A549 (cell line): ENCODE data around the gene GLT1D1. TPM values are rescaled to one million over a fixed set of nuclear protein-coding genes. Genes with fewer than 3 reads are reported as not detected.
"Not testable (repeated sequence)": the region's sequence is repeated elsewhere in the genome, so short reads cannot be mapped to it uniquely, and the experiment has no call there.

ENCODE experiments used
- ATAC-seq, 2 experiments: fragments of 200-7000 bp in 1 of 2; fragments of >200 bp in 1 of 2; cut with Nextera tagmentation in 1 of 2; cut with Tn5 transposase in 1 of 2; 3 replicates each; pipeline versions ENCODE4 v1.8.0 to v1.9.1; 2018 to 2020; ENCODE audit warnings: mild to moderate bottlenecking in 1 of 2, moderate library complexity in 1 of 2
- CTCF ChIA-PET: fragments of 300-600 bp; sonication (Branson Sonifier 250); formaldehyde crosslinking; extraction: SDS; loops from one replicate; lab custom pipeline; 2021; ENCODE audit warnings: antibody characterized with exemption, inconsistent platforms; lab: Yijun Ruan, JAX
- POLR2A ChIA-PET: fragments of 350-600 bp; formaldehyde crosslinking; extraction: SDS; loops from one replicate; lab custom pipeline; 2021; ENCODE audit warnings: antibody characterized with exemption, inconsistent platforms; lab: Yijun Ruan, JAX
- DNase-seq, 2 experiments: peaks; one replicate each; pipeline versions ENCODE4 v3.0.0 to v3.0.0-alpha.2; 2011 to 2016; ENCODE audit warnings: low read depth in 1 of 2, low spot score in 1 of 2
- FAIRE-seq: peaks from 2 replicates; lab custom pipeline; 2011; peaks lifted over from hg19 to GRCh38; lab: Jason Lieb, UNC
- H3K27ac ChIP-seq, 2 experiments: fragments of >200 bp; sonication (Bioruptor Twin); formaldehyde crosslinking; 3 replicates each; pipeline ENCODE4 v1.5.1; 2016 to 2017
- H3K4me1 ChIP-seq: fragments of >200 bp; sonication (Bioruptor Twin); formaldehyde crosslinking; 3 replicates; pipeline ENCODE4 v1.6.1; 2016
- H3K4me2 ChIP-seq: fragments of >200 bp; sonication (Bioruptor Twin); formaldehyde crosslinking; 3 replicates; pipeline ENCODE4 v1.6.1; 2016
- H3K4me3 ChIP-seq: fragments of >200 bp; sonication (Bioruptor Twin); formaldehyde crosslinking; 3 replicates; pipeline ENCODE4 v1.5.1; 2016
- H3K9me3 ChIP-seq: fragments of >200 bp; sonication (Bioruptor Twin); formaldehyde crosslinking; 3 replicates; pipeline ENCODE4 v1.6.1; 2016
- ATOH8 ChIP-seq: fragments of 250-450 bp; sonication (Bioruptor Pico); IDR thresholded peaks from 2 replicates; pipeline ENCODE4 v1.5.0; 2020; ENCODE audit warnings: low read depth, mild to moderate bottlenecking, moderate library complexity
- KDM1A ChIP-seq: fragments of 200-600 bp; sonication (generic); IDR thresholded peaks from 2 replicates; pipeline ENCODE4 v1.6.1; 2016; ENCODE audit warnings: low read depth, mild to moderate bottlenecking
- KDM5A ChIP-seq: fragments of 200-600 bp; sonication (generic); IDR thresholded peaks from 2 replicates; pipeline ENCODE4 v1.6.1; 2016; ENCODE audit warnings: antibody characterized with exemption, mild to moderate bottlenecking
- NFE2L2 ChIP-seq: fragments of 150-350 bp; conservative IDR thresholded peaks from 2 replicates; pipeline ENCODE4 v1.6.1; 2014; ENCODE audit warnings: low read length
- POLR2A ChIP-seq: IDR thresholded peaks from 2 replicates; pipeline ENCODE4 v1.6.1; 2012; ENCODE audit warnings: mild to moderate bottlenecking, low read length
- POLR2AphosphoS2 ChIP-seq: conservative IDR thresholded peaks from 2 replicates; pipeline ENCODE4 v1.6.1; 2012; ENCODE audit warnings: low read length, improper control_type of control experiment, inconsistent platforms
- RCOR1 ChIP-seq: fragments of 150-350 bp; IDR thresholded peaks from 2 replicates; pipeline ENCODE4 v1.6.1; 2014; ENCODE audit warnings: antibody characterized with exemption, low read length, low read depth
- USF2 ChIP-seq: fragments of 450-650 bp; IDR thresholded peaks from 2 replicates; pipeline ENCODE4 v1.6.1; 2014; ENCODE audit warnings: antibody characterized with exemption
- WGBS: methylation state at CpG from one replicate; pipeline ENCODE4 v1.1.6; 2017; ENCODE audit errors: missing lambda C conversion rate; 5-methylcytosine and 5-hydroxymethylcytosine counted together
- polyA minus RNA-seq: library from RNA; depleted of rRNA, polyadenylated mRNA; stranded (reverse); fragments of >200 nt; gene quantifications from 2 replicates; pipeline ENCODE4 v1.2.3, GENCODE V29; 2011; rRNA and poly(A)+ RNA removed
- polyA plus RNA-seq, 4 experiments: library from polyadenylated mRNA; depleted of rRNA in 3 of 4; stranded (reverse); fragments of >200 nt; fragmentation: RNase III in 1 of 4; extraction: RNeasy Plus Mini Kit Qiagen cat#74134 plus additional on column Dnase treatment in 1 of 4; gene quantifications; 2 replicates in 3 of 4; 3 replicates in 1 of 4; pipeline ENCODE4 v1.2.3, GENCODE V29; 2011 to 2017
- TF ChIP-seq, protein P1 (sequence below): fragments of 150-350 bp; IDR thresholded peaks from 2 replicates; pipeline ENCODE4 v1.6.1; 2014; ENCODE audit warnings: low read depth, mild to moderate bottlenecking, low read length
- TF ChIP-seq, protein P2 (sequence below): fragments of 200-600 bp; sonication (generic); IDR thresholded peaks from 2 replicates; pipeline ENCODE4 v1.6.1; 2016; ENCODE audit warnings: antibody characterized with exemption, mild to moderate bottlenecking, moderate library complexity

GLT1D1 gene
- not detected in 2 replicates for polyA plus RNA-seq (2011; rRNA removed)
- polyA plus RNA-seq (2012; cell fraction: cytosol; rRNA removed) = not detected in 2 replicates
- not detected in 2 replicates for polyA plus RNA-seq (2012; cell fraction: nucleus; rRNA removed)
- not detected in 3 replicates for polyA plus RNA-seq (2017; fragmentation: RNase III; extraction: RNeasy Plus Mini Kit Qiagen cat#74134 plus additional on column Dnase treatment)
- polyA minus RNA-seq = not detected in 2 replicates

GRCh38 chr12:128852885-128853599 is at the start of gene GLT1D1:
Gene GLT1D1, plus strand, starts transcription at chr12:128853478. Its CDS starts 104 bp downstream, at chr12:128853582.
- H3K4me3 ChIP-seq = no peak within 1 kb of the TSS
- H3K4me1 ChIP-seq = no peaks in the 10 kb centered on the region
- WGBS = 62% methylated on average over 15 of the region's 56 CpGs
- TF ChIP-seq POLR2A = no peak
- ChIA-PET POLR2A (no interaction called here), CTCF (no interaction called here)
- H3K9me3 ChIP-seq = no peaks in the 10 kb centered on the region
- no peak within 1 kb of the TSS for H3K4me2 ChIP-seq
- DNase-seq = no peak
- H3K27ac ChIP-seq = no peak within 1 kb of the TSS
- no peak for ATAC-seq
- FAIRE-seq = no peak

GRCh38 chr12:128803788-128804187 is 49.5 kb upstream of the GLT1D1 start:
- no peak for ATAC-seq
- Histone ChIP-seq H3K4me3 (no peak overlapping the region), H3K4me1 (no peaks in the 10 kb centered on the region)
- TF ChIP-seq RCOR1 (no peak), ATOH8 (no peak), NFE2L2 (no peak), KDM5A (no peak), POLR2AphosphoS2 (no peak)
- TF ChIP-seq, all 56 proteins: peak for 0
- ChIA-PET POLR2A (no interaction called here), CTCF (interaction anchor here (0.6 kb wide), 1 partner anchor 222 kb away, joined by 3 read pairs; no protein-coding TSS in a partner anchor)
- 90% methylated on average over 9 of the region's 9 CpGs for WGBS
- FAIRE-seq = no peak
- Histone ChIP-seq H3K27ac (no peak overlapping the region), H3K4me2 (no peak overlapping the region), H3K9me3 (peaks cover 7% of the 10 kb centered on the region; the same call in 2 of the 3 replicates)
- DNase-seq = no peak

DNA sequence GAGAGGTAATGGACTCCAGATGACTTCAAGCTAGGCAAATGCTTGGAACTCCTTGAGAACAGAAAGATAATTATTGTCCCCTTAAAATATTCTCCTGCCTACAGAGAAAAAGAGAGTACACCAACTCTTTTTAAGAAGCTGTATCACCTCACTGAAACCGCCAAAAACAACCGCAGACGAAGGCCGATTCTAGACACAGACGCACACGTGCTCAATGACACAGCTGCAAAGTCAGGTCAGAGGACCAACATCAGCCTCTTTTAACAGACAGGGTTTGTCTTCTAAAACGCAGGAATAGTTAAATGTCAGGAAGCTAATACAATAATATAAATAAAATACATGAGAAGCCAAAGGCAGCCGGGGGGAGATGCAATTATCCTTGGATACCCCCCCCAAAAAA is 48.5 kb upstream of the GLT1D1 start:
- WGBS = 96% methylated on average over 8 of the region's 8 CpGs
- FAIRE-seq (no peak), ATAC-seq (no peak), DNase-seq (no peak)
- Histone ChIP-seq H3K9me3 (peaks cover 7% of the 10 kb centered on the region; the same call in 2 of the 3 replicates), H3K4me2 (no peak overlapping the region), H3K27ac (no peak overlapping the region), H3K4me1 (no peaks in the 10 kb centered on the region), H3K4me3 (no peak overlapping the region)
- ChIA-PET CTCF (interaction anchor here (0.7 to 1.3 kb wide), 2 partner anchors 9 to 257 kb away, joined by 3 read pairs; no protein-coding TSS in a partner anchor), POLR2A (no interaction called here)
- TF ChIP-seq, protein P1, sequence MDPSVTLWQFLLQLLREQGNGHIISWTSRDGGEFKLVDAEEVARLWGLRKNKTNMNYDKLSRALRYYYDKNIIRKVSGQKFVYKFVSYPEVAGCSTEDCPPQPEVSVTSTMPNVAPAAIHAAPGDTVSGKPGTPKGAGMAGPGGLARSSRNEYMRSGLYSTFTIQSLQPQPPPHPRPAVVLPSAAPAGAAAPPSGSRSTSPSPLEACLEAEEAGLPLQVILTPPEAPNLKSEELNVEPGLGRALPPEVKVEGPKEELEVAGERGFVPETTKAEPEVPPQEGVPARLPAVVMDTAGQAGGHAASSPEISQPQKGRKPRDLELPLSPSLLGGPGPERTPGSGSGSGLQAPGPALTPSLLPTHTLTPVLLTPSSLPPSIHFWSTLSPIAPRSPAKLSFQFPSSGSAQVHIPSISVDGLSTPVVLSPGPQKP = no peak
- TF ChIP-seq, protein P2, sequence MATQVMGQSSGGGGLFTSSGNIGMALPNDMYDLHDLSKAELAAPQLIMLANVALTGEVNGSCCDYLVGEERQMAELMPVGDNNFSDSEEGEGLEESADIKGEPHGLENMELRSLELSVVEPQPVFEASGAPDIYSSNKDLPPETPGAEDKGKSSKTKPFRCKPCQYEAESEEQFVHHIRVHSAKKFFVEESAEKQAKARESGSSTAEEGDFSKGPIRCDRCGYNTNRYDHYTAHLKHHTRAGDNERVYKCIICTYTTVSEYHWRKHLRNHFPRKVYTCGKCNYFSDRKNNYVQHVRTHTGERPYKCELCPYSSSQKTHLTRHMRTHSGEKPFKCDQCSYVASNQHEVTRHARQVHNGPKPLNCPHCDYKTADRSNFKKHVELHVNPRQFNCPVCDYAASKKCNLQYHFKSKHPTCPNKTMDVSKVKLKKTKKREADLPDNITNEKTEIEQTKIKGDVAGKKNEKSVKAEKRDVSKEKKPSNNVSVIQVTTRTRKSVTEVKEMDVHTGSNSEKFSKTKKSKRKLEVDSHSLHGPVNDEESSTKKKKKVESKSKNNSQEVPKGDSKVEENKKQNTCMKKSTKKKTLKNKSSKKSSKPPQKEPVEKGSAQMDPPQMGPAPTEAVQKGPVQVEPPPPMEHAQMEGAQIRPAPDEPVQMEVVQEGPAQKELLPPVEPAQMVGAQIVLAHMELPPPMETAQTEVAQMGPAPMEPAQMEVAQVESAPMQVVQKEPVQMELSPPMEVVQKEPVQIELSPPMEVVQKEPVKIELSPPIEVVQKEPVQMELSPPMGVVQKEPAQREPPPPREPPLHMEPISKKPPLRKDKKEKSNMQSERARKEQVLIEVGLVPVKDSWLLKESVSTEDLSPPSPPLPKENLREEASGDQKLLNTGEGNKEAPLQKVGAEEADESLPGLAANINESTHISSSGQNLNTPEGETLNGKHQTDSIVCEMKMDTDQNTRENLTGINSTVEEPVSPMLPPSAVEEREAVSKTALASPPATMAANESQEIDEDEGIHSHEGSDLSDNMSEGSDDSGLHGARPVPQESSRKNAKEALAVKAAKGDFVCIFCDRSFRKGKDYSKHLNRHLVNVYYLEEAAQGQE = no peak
- TF ChIP-seq KDM1A (no peak), USF2 (no peak)

DNA sequence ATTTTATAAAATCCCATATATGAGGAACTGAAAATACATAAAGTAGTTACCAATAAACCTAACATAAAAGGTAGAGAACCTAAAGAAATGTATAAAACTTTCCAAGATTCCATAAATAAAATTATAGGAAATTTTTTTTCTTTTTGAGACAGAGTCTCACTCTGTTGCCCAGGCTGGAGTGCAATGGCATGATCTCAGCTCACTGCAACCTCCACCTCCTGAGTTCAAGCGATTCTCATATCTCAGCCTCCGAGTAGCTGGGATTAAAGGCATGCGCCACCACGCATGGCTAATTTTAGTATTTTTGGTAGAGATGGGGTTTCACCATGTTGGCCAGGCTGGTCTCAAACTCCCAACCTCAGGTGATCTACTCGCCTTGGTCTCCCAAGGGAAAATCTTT is 47.9 kb upstream of the GLT1D1 start:
- ChIA-PET CTCF (interaction anchor here (0.7 to 1.3 kb wide), 2 partner anchors 8 to 257 kb away, joined by 3 read pairs; no protein-coding TSS in a partner anchor), POLR2A (interaction anchor here (2.0 kb wide), 1 partner anchor 18 kb away, joined by 8 read pairs; the partner anchor contains the start of gene SLC15A4)
- ATAC-seq, H3K9me3 ChIP-seq, H3K4me1 ChIP-seq, DNase-seq, FAIRE-seq, H3K4me2 ChIP-seq, H3K27ac ChIP-seq, H3K4me3 ChIP-seq: not testable (repeated sequence)
- 91% methylated on average over 5 of the region's 5 CpGs for WGBS
